ENCODE data around the gene ANKRD31.

The ANKRD31 gene

GRCh38 chr5:75048457-75048953 is 188.2 kb downstream of the ANKRD31 start:
- Mint-ChIP-seq H3K27ac (peak overlapping the region; percentile 37 to 79), H3K36me3 (ENCODE audit: insufficient read depth) (peaks cover 17% of the 10 kb centered on the region), H3K27me3 (no peaks in the 10 kb centered on the region), H3K4me1 (ENCODE audit: low read depth in 2 of 2) (peaks cover 43 to 59% of the 10 kb centered on the region in 2 donors), H3K4me3 (peak overlapping the region; percentile 62 to 70), H3K9me3 (no peaks in the 10 kb centered on the region)
- no peak for DNase-seq
- no peak for ATAC-seq (replicated peaks)

GRCh38 chr5:75047356-75047755 is 189.3 kb downstream of the ANKRD31 start:
- H3K27ac Mint-ChIP-seq = peak overlapping the region in 1 of 2 donors; percentile 79
- H3K36me3 Mint-ChIP-seq (ENCODE audit: insufficient read depth) = peaks cover 24% of the 10 kb centered on the region
- H3K27me3 Mint-ChIP-seq = no peaks in the 10 kb centered on the region
- peak overlapping the region; percentile 62 to 70 for H3K4me3 Mint-ChIP-seq
- no peak for DNase-seq
- H3K4me1 Mint-ChIP-seq (ENCODE audit: low read depth in 2 of 2) = peaks cover 42 to 58% of the 10 kb centered on the region in 2 donors
- H3K9me3 Mint-ChIP-seq = no peaks in the 10 kb centered on the region
- ATAC-seq (replicated peaks) = no peak

GRCh38 chr5:75046366-75047142 is 190.1 kb downstream of the ANKRD31 start:
- peaks cover 35 to 50% of the 10 kb centered on the region in 2 donors for H3K4me1 Mint-ChIP-seq (ENCODE audit: low read depth in 2 of 2)

GRCh38 chr5:75045071-75045470 is 191.6 kb downstream of the ANKRD31 start:
- no peak for DNase-seq
- H3K4me1 Mint-ChIP-seq (ENCODE audit: low read depth in 2 of 2) = peaks cover 20 to 38% of the 10 kb centered on the region in 2 donors
- no peak overlapping the region for H3K4me3 Mint-ChIP-seq
- no peak overlapping the region for H3K27ac Mint-ChIP-seq
- H3K9me3 Mint-ChIP-seq = no peaks in the 10 kb centered on the region
- H3K27me3 Mint-ChIP-seq = no peaks in the 10 kb centered on the region
- ATAC-seq (replicated peaks) = no peak
- H3K36me3 Mint-ChIP-seq (ENCODE audit: insufficient read depth) = peaks cover 28% of the 10 kb centered on the region

More at GRCh38 chr5:75046366-75047142, 190.1 kb downstream of the ANKRD31 start:
- Mint-ChIP-seq H3K36me3 (ENCODE audit: insufficient read depth) (peaks cover 28% of the 10 kb centered on the region), H3K9me3 (no peaks in the 10 kb centered on the region), H3K27ac (no peak overlapping the region), H3K4me3 (no peak overlapping the region), H3K27me3 (no peaks in the 10 kb centered on the region)
- DNase-seq = no peak
- ATAC-seq (replicated peaks) = no peak

- Mint-ChIP-seq H3K4me3 (no peak overlapping the region), H3K27me3 (no peaks in the 10 kb centered on the region), H3K36me3 (ENCODE audit: insufficient read depth) (peaks cover 24% of the 10 kb centered on the region), H3K4me1 (ENCODE audit: low read depth in 2 of 2) (peaks cover 13 to 34% of the 10 kb centered on the region in 2 donors), H3K9me3 (no peaks in the 10 kb centered on the region), H3K27ac (peak overlapping the region in 1 of 2 donors; percentile 49)
- DNase-seq = no peak
- no peak for ATAC-seq (replicated peaks)
Observed at GRCh38 chr5:75044406-75044805, 192.3 kb downstream of the ANKRD31 start.

GRCh38 chr5:75043633-75044264 is 192.9 kb downstream of the ANKRD31 start:
- H3K36me3 Mint-ChIP-seq (ENCODE audit: insufficient read depth) = peaks cover 24% of the 10 kb centered on the region
- H3K4me1 Mint-ChIP-seq (ENCODE audit: low read depth in 2 of 2) = peaks cover 10 to 28% of the 10 kb centered on the region in 2 donors
- peak overlapping the region in 1 of 2 donors; percentile 49 for H3K27ac Mint-ChIP-seq
- no peak for DNase-seq
- ATAC-seq (replicated peaks) = no peak
- H3K4me3 Mint-ChIP-seq = no peak overlapping the region
- H3K9me3 Mint-ChIP-seq = no peaks in the 10 kb centered on the region
- H3K27me3 Mint-ChIP-seq = no peaks in the 10 kb centered on the region

- H3K36me3 Mint-ChIP-seq (ENCODE audit: insufficient read depth) = peaks cover 29% of the 10 kb centered on the region
- no peaks in the 10 kb centered on the region for H3K27me3 Mint-ChIP-seq
- H3K4me1 Mint-ChIP-seq (ENCODE audit: low read depth in 2 of 2) = peaks cover 2 to 18% of the 10 kb centered on the region in 2 donors
- DNase-seq = no peak
- no peaks in the 10 kb centered on the region for H3K9me3 Mint-ChIP-seq
- no peak overlapping the region for H3K4me3 Mint-ChIP-seq
- H3K27ac Mint-ChIP-seq = no peak overlapping the region
- no peak for ATAC-seq (replicated peaks)
Observed at GRCh38 chr5:75042522-75042921, 194.2 kb downstream of the ANKRD31 start.

- H3K36me3 Mint-ChIP-seq (ENCODE audit: insufficient read depth) = peaks cover 27% of the 10 kb centered on the region
- H3K27me3 Mint-ChIP-seq = no peaks in the 10 kb centered on the region
- peaks cover 4 to 22% of the 10 kb centered on the region in 2 donors for H3K4me1 Mint-ChIP-seq (ENCODE audit: low read depth in 2 of 2)
- H3K4me3 Mint-ChIP-seq = no peak overlapping the region
- no peak for DNase-seq
- no peak overlapping the region for H3K27ac Mint-ChIP-seq
- H3K9me3 Mint-ChIP-seq = no peaks in the 10 kb centered on the region
- ATAC-seq (replicated peaks) = no peak
Observed at GRCh38 chr5:75040973-75041372, 195.7 kb downstream of the ANKRD31 start.

GRCh38 chr5:75037106-75037505 is 199.6 kb downstream of the ANKRD31 start:
- H3K4me3 Mint-ChIP-seq = no peak overlapping the region
- ATAC-seq (replicated peaks) (no peak), DNase-seq (no peak)
- H3K36me3 Mint-ChIP-seq (ENCODE audit: insufficient read depth) = peaks cover 9% of the 10 kb centered on the region
- H3K9me3 Mint-ChIP-seq = no peaks in the 10 kb centered on the region
- peaks cover 21 to 26% of the 10 kb centered on the region in 2 donors for H3K4me1 Mint-ChIP-seq (ENCODE audit: low read depth in 2 of 2)
- no peaks in the 10 kb centered on the region for H3K27me3 Mint-ChIP-seq
- H3K27ac Mint-ChIP-seq = peak overlapping the region in 1 of 2 donors; percentile 91

- peak overlapping the region; percentile 37 to 51 for H3K4me3 Mint-ChIP-seq
- no peaks in the 10 kb centered on the region for H3K27me3 Mint-ChIP-seq
- no peaks in the 10 kb centered on the region for H3K9me3 Mint-ChIP-seq
- peak overlapping the region; percentile 35 to 51 for H3K27ac Mint-ChIP-seq
- H3K36me3 Mint-ChIP-seq (ENCODE audit: insufficient read depth) = peaks cover 7% of the 10 kb centered on the region
- DNase-seq (peak; percentile 30 to 41 (median 37)), ATAC-seq (replicated peaks) (peak; percentile 95)
- H3K4me1 Mint-ChIP-seq (ENCODE audit: low read depth in 2 of 2) = peaks cover 24 to 26% of the 10 kb centered on the region in 2 donors
Observed at GRCh38 chr5:75034137-75034739, 202.4 kb downstream of the ANKRD31 start.

GRCh38 chr5:75031366-75031765 is 205.3 kb downstream of the ANKRD31 start:
- no peak overlapping the region for H3K27ac Mint-ChIP-seq

GRCh38 chr5:75028090-75028489 is 208.6 kb downstream of the ANKRD31 start:
- no peak overlapping the region for H3K4me3 Mint-ChIP-seq
- H3K36me3 Mint-ChIP-seq (ENCODE audit: insufficient read depth) = no peaks in the 10 kb centered on the region
- ATAC-seq (replicated peaks) (no peak), DNase-seq (no peak)
- H3K9me3 Mint-ChIP-seq = no peaks in the 10 kb centered on the region
- no peaks in the 10 kb centered on the region for H3K27me3 Mint-ChIP-seq
- H3K27ac Mint-ChIP-seq = peak overlapping the region in 1 of 2 donors; percentile 35
- peaks cover 23 to 32% of the 10 kb centered on the region in 2 donors for H3K4me1 Mint-ChIP-seq (ENCODE audit: low read depth in 2 of 2)

More at GRCh38 chr5:75031366-75031765, 205.3 kb downstream of the ANKRD31 start:
- Mint-ChIP-seq H3K27me3 (no peaks in the 10 kb centered on the region), H3K4me1 (ENCODE audit: low read depth in 2 of 2) (peaks cover 25% of the 10 kb centered on the region in 2 donors), H3K9me3 (no peaks in the 10 kb centered on the region), H3K4me3 (no peak overlapping the region), H3K36me3 (ENCODE audit: insufficient read depth) (no peaks in the 10 kb centered on the region)
- no peak for ATAC-seq (replicated peaks)
- DNase-seq = no peak

GRCh38 chr5:75023368-75024159 is 213.1 kb downstream of the ANKRD31 start:
- H3K27ac Mint-ChIP-seq = peak overlapping the region; percentile 72 to 80
- ATAC-seq (replicated peaks) (peak; percentile 99), DNase-seq (peak; percentile 20 to 36 (median 24))
- H3K4me1 Mint-ChIP-seq (ENCODE audit: low read depth in 2 of 2) = peaks cover 18 to 46% of the 10 kb centered on the region in 2 donors
- no peaks in the 10 kb centered on the region for H3K36me3 Mint-ChIP-seq (ENCODE audit: insufficient read depth)
- H3K4me3 Mint-ChIP-seq = peak overlapping the region; percentile 53 to 65
- no peaks in the 10 kb centered on the region for H3K27me3 Mint-ChIP-seq
- no peaks in the 10 kb centered on the region for H3K9me3 Mint-ChIP-seq
